ENCODE measurements around the gene APP.

DNA sequence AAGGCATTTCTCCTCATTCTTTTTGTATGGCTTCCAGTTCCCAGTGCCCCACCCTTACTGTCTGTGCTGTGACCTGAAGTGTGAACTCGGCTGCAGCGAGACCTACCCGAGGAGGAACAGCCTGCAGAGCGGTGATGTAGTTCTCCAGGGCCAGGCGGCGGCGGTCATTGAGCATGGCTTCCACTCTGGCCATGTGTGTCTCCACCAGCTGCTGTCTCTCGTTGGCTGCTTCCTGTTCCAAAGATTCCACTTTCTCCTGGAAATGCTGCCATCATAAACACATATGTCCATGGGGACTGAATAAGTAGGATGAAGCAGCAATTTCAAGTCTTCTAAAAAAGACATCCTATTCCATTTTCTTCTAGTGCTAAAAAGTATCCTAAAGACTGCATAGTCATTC lies 195.6 kb downstream of the APP start:
- TF ChIP-seq POLR2A (IDR thresholded peaks at IDR 0.05) (no peak), EP300 (IDR thresholded peaks at IDR 0.05; ENCODE audit: low read depth) (no peak)
- TF ChIP-seq, protein P1, sequence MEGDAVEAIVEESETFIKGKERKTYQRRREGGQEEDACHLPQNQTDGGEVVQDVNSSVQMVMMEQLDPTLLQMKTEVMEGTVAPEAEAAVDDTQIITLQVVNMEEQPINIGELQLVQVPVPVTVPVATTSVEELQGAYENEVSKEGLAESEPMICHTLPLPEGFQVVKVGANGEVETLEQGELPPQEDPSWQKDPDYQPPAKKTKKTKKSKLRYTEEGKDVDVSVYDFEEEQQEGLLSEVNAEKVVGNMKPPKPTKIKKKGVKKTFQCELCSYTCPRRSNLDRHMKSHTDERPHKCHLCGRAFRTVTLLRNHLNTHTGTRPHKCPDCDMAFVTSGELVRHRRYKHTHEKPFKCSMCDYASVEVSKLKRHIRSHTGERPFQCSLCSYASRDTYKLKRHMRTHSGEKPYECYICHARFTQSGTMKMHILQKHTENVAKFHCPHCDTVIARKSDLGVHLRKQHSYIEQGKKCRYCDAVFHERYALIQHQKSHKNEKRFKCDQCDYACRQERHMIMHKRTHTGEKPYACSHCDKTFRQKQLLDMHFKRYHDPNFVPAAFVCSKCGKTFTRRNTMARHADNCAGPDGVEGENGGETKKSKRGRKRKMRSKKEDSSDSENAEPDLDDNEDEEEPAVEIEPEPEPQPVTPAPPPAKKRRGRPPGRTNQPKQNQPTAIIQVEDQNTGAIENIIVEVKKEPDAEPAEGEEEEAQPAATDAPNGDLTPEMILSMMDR (IDR thresholded peaks at IDR 0.05), result no peak
